Suprapubic skin (tissue), 4 donors: Measurements from ENCODE around the gene SLC2A5. TPM values are rescaled to one million over a fixed set of nuclear protein-coding genes. Genes with fewer than 3 reads are reported as not detected.

Experiments
- DNase-seq, 2 donors: peaks; one replicate each; pipeline ENCODE4 v3.0.0-alpha.2; 2019; ENCODE audit warnings: low spot score in 2 of 2
- H3K27ac ChIP-seq: fragments of 200-600 bp; sonication (generic); one replicate; pipeline ENCODE4 v1.5.1; 2019
- H3K27me3 ChIP-seq: fragments of 200-600 bp; sonication (generic); one replicate; pipeline ENCODE4 v1.5.1; 2019
- H3K36me3 ChIP-seq: fragments of 200-600 bp; sonication (generic); one replicate; pipeline ENCODE4 v1.5.1; 2019
- H3K4me1 ChIP-seq: fragments of 200-600 bp; sonication (generic); one replicate; pipeline ENCODE4 v1.5.1; 2019
- H3K4me3 ChIP-seq: fragments of 200-600 bp; sonication (generic); one replicate; pipeline ENCODE4 v1.5.1; 2019; ENCODE audit warnings: mild to moderate bottlenecking
- H3K9me3 ChIP-seq: fragments of 200-600 bp; sonication (generic); one replicate; pipeline ENCODE4 v1.5.1; 2019
- CTCF ChIP-seq, 2 donors: fragments of 200-600 bp in 1 of 2; fragments of 450-650 bp in 1 of 2; sonication (generic) in 1 of 2; IDR thresholded peaks; one replicate each; pipeline ENCODE4 v1.5.1; 2016 to 2019; ENCODE audit warnings: antibody characterized with exemption in 2 of 2, mild to moderate bottlenecking in 1 of 2, moderate library complexity in 1 of 2
- EP300 ChIP-seq: sonication (generic); formaldehyde crosslinking; IDR thresholded peaks from one replicate; pipeline ENCODE4 v1.6.1; 2017; ENCODE audit warnings: antibody characterized with exemption
- POLR2A ChIP-seq, 2 donors: fragments of 450-650 bp; IDR thresholded peaks; one replicate each; pipeline ENCODE4 v1.6.1; 2017; ENCODE audit warnings: antibody characterized with exemption in 2 of 2, mild to moderate bottlenecking in 2 of 2, moderate library complexity in 2 of 2
- POLR2AphosphoS5 ChIP-seq, 3 donors: sonication (generic); formaldehyde crosslinking; IDR thresholded peaks; one replicate each; pipeline ENCODE4 v1.6.1; 2017; ENCODE audit warnings: antibody characterized with exemption in 3 of 3
- WGBS: methylation state at CpG from one replicate; pipeline ENCODE4 v1.1.5; 2018; 5-methylcytosine and 5-hydroxymethylcytosine counted together
- total RNA-seq, 4 donors: library from RNA; depleted of rRNA; stranded (reverse); fragments of >200 nt; gene quantifications; one replicate each; pipeline ENCODE4 v1.1.0, GENCODE V29; 2016

Gene SLC2A5
- total RNA-seq, 4 donors from 2014 or later: 3.3 to 6.5 (median 3.8) TPM

GRCh38 chr1:9068981-9069325, 482 bp downstream of the SLC2A5 start:
- peak overlapping the region; percentile 53 for H3K27ac ChIP-seq
- WGBS: 24% methylated on average over 4 of the region's 4 CpGs
- H3K9me3 ChIP-seq: no peaks in the 10 kb centered on the region
- H3K4me1 ChIP-seq: peaks cover 39% of the 10 kb centered on the region
- DNase-seq: no peak
- H3K36me3 ChIP-seq: no peaks in the 10 kb centered on the region
- no peaks in the 10 kb centered on the region for H3K27me3 ChIP-seq
- peak overlapping the region; percentile 24 for H3K4me3 ChIP-seq
- TF ChIP-seq CTCF (IDR thresholded peaks at IDR 0.05) (no peak), POLR2AphosphoS5 (IDR thresholded peaks at IDR 0.05) (no peak)

GRCh38 chr1:9066945-9067807, 2.3 kb downstream of the SLC2A5 start:
- H3K4me3 ChIP-seq: no peak overlapping the region
- no peaks in the 10 kb centered on the region for H3K27me3 ChIP-seq
- no peaks in the 10 kb centered on the region for H3K36me3 ChIP-seq
- no peak overlapping the region for H3K27ac ChIP-seq
- TF ChIP-seq POLR2AphosphoS5 (IDR thresholded peaks at IDR 0.05) (no peak), CTCF (IDR thresholded peaks at IDR 0.05) (no peak), EP300 (no peak), POLR2A (IDR thresholded peaks at IDR 0.05) (no peak)
- 72% methylated on average over 24 of the region's 24 CpGs for WGBS
- peak in 1 of 2 donors; percentile 71 for DNase-seq
- peaks cover 39% of the 10 kb centered on the region for H3K4me1 ChIP-seq
- no peaks in the 10 kb centered on the region for H3K9me3 ChIP-seq

DNA sequence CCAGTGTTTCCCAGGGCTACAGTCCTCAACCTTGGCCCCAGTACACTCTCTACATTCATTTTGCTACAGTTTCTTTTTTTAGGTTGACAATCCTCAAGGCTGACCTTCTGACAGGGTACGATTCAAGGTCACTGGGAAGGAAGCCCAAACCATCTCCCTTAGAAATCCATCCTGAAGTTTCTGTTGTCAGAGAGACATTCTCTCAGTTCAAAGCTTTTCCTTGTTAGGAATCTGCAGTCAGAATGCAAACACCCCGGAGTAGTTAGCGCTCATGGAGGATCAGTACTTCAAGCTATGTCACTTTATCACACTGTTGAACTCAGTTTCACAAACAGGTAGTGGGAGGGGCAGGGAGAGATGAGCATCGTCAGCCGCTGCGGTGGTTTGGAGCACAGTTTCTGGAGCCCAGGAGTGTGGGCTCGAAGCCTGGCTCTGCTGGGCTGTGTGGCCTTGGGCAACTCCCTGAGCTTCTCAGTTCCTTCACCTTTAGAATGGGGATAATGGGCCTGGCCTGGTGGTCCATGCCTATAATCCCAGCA, 4.2 kb downstream of the SLC2A5 start:
- Histone ChIP-seq H3K27ac (no peak overlapping the region), H3K9me3 (no peaks in the 10 kb centered on the region), H3K4me1 (peaks cover 30% of the 10 kb centered on the region), H3K4me3 (no peak overlapping the region), H3K27me3 (no peaks in the 10 kb centered on the region), H3K36me3 (no peaks in the 10 kb centered on the region)
- TF ChIP-seq CTCF (IDR thresholded peaks at IDR 0.05): no peak
- no peak for TF ChIP-seq POLR2A (IDR thresholded peaks at IDR 0.05)
- TF ChIP-seq EP300: no peak
- no peak for TF ChIP-seq POLR2AphosphoS5 (IDR thresholded peaks at IDR 0.05)
- WGBS: 54% methylated on average over 7 of the region's 7 CpGs
- DNase-seq: no peak

- Histone ChIP-seq H3K27ac (no peak overlapping the region), H3K4me3 (no peak overlapping the region), H3K9me3 (no peaks in the 10 kb centered on the region), H3K4me1 (peaks cover 8% of the 10 kb centered on the region), H3K27me3 (no peaks in the 10 kb centered on the region), H3K36me3 (no peaks in the 10 kb centered on the region)
- DNase-seq: no peak
- TF ChIP-seq POLR2A (IDR thresholded peaks at IDR 0.05) (no peak), CTCF (IDR thresholded peaks at IDR 0.05) (no peak), EP300 (no peak), POLR2AphosphoS5 (IDR thresholded peaks at IDR 0.05) (no peak)
- 68% methylated on average over 5 of the region's 5 CpGs for WGBS
Observed at GRCh38 chr1:9062846-9063245, 6.6 kb downstream of the SLC2A5 start.

DNA sequence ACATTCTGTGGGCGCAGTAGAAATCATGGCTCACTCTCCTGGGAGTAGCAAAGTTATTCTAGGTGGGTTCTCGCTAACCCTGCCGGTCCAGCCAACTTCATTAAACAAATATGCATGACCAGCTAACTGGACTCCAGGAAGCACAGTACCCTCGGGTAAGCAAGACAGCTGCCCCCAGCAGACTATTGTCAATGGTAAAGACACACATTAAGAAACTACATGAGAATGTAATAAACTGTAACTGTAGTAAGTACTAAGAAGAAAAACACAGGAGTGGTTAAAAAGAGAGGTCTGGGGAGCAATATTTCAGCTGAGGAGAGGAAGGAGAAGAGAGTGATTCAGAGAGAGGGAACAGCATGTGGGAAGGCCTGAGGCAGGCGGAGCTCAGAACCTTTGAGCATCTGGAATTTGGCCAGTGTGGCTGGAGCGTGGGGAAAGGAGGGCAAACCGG, 7.4 kb downstream of the SLC2A5 start:
- H3K4me1 ChIP-seq: peaks cover 6% of the 10 kb centered on the region
- DNase-seq: no peak
- no peak overlapping the region for H3K4me3 ChIP-seq
- H3K36me3 ChIP-seq: no peaks in the 10 kb centered on the region
- no peaks in the 10 kb centered on the region for H3K27me3 ChIP-seq
- 59% methylated on average over 7 of the region's 7 CpGs for WGBS
- TF ChIP-seq POLR2A (IDR thresholded peaks at IDR 0.05) (no peak), POLR2AphosphoS5 (IDR thresholded peaks at IDR 0.05) (no peak), CTCF (IDR thresholded peaks at IDR 0.05) (no peak), EP300 (no peak)
- H3K9me3 ChIP-seq: no peaks in the 10 kb centered on the region
- peak overlapping the region; percentile 24 for H3K27ac ChIP-seq
